ENCODE measurements around the gene SMIM27. TPM values are rescaled to one million over a fixed set of nuclear protein-coding genes. Genes with fewer than 3 reads are reported as not detected.

Gene SMIM27
- total and polyA plus RNA-seq, 2 of the 13 experiments (the other 11 are each of a cell fraction or from before 2014, with no cell fraction given), result 17.9 to 19.0 TPM

DNA sequence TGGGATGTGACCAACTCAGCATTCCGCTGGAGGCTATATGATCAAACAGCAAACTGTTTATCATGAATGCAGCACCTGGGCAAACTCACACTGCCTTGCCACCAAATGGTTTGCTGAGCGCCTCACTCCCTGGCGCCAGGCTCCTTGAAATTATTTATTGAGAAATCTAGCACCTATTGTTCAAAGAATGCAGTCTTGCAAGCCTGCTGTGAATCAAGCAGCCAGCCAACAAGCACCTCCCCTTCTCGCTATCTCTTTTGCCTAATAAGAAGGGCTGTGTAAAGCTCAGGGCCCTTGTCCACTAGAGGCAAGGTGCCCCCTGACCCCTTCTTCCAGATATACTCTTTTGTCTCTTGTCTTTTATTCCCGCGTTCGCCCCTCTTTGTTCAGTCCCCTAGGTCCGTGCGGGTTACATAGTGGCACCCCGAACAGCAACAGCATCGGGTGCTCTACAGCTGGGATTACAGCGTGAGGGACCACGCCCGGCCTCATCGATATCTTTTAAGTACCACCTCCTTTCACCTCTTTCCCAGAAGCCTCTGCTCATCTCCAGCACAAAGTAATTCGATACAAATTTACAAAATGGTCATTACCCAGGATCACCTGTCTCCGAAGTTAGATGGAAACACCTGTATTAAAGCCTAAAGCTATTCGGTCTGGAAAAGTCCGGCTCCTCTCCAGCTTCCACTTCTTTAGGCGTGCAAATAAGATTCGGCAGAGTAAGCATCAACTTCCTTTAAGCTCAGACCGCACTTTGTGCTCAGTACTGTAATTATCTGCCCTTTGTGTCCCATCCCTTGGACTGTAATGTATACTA, 27.0 kb upstream of the SMIM27 start (continued):
- TF ChIP-seq ZNF362 (CRISPR knock-in tag; IDR thresholded peaks at IDR 0.05; ENCODE audit: borderline replicate concordance) (no peak), BORCS8-MEF2B (CRISPR knock-in tag; IDR thresholded peaks at IDR 0.05) (0 out of 2 replicates have a peak, but pooled peaks have one; percentile 28), RARG (CRISPR knock-in tag; IDR thresholded peaks at IDR 0.05; ENCODE audit: low read depth) (0 out of 2 replicates have a peak, but pooled peaks have one; percentile 14), DMAP1 (CRISPR knock-in tag; IDR thresholded peaks at IDR 0.05) (0 out of 2 replicates have a peak, but pooled peaks have one; percentile 35), ZKSCAN5 (CRISPR knock-in tag; IDR thresholded peaks at IDR 0.05) (0 out of 2 replicates have a peak, but pooled peaks have one; percentile 46), SKI (IDR thresholded peaks at IDR 0.05; ENCODE audit: partially characterized antibody) (no peak), TARDBP (CRISPR knock-in tag; IDR thresholded peaks at IDR 0.05) (peak; percentile 20; the same call in 1 of the 2 replicates), NFKB2 (CRISPR knock-in tag; IDR thresholded peaks at IDR 0.05; ENCODE audit: borderline replicate concordance) (0 out of 2 replicates have a peak, but pooled peaks have one; percentile 17), ZFP36L2 (CRISPR knock-in tag; IDR thresholded peaks at IDR 0.05) (no peak), BCL3 (CRISPR knock-in tag; IDR thresholded peaks at IDR 0.05) (no peak), KMT2A (CRISPR knock-in tag; IDR thresholded peaks at IDR 0.05) (0 out of 2 replicates have a peak, but pooled peaks have one; percentile 39), SNAPC2 (CRISPR knock-in tag; IDR thresholded peaks at IDR 0.05) (peak; percentile 67; the same call in 1 of the 2 replicates), ZBTB42 (CRISPR knock-in tag; IDR thresholded peaks at IDR 0.05) (0 out of 2 replicates have a peak, but pooled peaks have one; percentile 17), ZBTB1 (CRISPR knock-in tag; IDR thresholded peaks at IDR 0.05; ENCODE audit: borderline replicate concordance) (no peak)
- TF ChIP-seq, protein P1, sequence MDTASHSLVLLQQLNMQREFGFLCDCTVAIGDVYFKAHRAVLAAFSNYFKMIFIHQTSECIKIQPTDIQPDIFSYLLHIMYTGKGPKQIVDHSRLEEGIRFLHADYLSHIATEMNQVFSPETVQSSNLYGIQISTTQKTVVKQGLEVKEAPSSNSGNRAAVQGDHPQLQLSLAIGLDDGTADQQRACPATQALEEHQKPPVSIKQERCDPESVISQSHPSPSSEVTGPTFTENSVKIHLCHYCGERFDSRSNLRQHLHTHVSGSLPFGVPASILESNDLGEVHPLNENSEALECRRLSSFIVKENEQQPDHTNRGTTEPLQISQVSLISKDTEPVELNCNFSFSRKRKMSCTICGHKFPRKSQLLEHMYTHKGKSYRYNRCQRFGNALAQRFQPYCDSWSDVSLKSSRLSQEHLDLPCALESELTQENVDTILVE (CRISPR knock-in tag; IDR thresholded peaks at IDR 0.05), result no peak
- TF ChIP-seq, protein P2, sequence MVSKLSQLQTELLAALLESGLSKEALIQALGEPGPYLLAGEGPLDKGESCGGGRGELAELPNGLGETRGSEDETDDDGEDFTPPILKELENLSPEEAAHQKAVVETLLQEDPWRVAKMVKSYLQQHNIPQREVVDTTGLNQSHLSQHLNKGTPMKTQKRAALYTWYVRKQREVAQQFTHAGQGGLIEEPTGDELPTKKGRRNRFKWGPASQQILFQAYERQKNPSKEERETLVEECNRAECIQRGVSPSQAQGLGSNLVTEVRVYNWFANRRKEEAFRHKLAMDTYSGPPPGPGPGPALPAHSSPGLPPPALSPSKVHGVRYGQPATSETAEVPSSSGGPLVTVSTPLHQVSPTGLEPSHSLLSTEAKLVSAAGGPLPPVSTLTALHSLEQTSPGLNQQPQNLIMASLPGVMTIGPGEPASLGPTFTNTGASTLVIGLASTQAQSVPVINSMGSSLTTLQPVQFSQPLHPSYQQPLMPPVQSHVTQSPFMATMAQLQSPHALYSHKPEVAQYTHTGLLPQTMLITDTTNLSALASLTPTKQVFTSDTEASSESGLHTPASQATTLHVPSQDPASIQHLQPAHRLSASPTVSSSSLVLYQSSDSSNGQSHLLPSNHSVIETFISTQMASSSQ (IDR thresholded peaks at IDR 0.05; ENCODE audit: low read depth), result no peak
- TF ChIP-seq, protein P2 (CRISPR knock-in tag; IDR thresholded peaks at IDR 0.05; ENCODE audit: borderline replicate concordance), result no peak

Data from HepG2 (cell line).